ENCODE results near the gene SGSH.
"Not testable (repeated sequence)": the region's sequence is repeated elsewhere in the genome, so short reads cannot be mapped to it uniquely, and the experiment has no call there.

Gene SGSH

DNA sequence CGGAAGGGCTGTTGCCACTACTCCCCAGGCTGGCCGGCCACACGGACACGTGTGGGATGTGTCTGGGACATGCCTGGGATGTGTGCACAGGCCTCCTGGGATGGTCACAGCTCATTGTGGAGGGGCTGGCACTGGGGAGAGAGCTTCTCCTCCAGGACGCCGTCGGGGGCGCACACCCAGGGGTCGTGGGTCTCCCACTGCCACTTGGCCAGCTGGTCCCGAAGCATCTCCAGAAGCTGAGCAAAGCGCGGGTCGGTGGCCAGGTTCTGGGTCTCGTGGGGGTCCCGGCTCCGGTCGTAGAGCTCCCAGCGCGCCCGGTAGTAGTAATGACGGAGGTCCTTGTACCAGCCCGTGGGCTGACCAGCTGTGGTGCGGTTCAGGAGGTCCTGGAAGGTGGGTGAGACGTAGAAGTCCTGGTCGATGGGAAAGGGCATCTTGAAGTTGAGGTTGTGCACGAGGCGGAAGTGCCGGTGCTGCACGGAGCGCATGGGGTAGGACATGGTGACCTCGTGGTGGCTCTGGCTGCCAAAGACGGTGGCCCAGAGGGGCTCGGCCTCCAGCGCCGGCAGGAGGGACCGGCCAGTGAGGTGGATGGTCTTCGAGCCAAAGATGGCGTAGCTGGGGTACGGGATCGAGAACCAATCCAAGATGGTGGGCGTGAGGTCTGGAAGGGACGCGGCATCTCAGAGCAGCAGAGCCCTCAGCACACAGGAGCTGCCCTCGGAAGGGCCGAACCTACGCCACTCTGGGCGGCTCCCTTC lies 9.6 kb downstream of the SGSH start:
- no peak for DNase-seq (ENCODE audit: low spot score)

DNA sequence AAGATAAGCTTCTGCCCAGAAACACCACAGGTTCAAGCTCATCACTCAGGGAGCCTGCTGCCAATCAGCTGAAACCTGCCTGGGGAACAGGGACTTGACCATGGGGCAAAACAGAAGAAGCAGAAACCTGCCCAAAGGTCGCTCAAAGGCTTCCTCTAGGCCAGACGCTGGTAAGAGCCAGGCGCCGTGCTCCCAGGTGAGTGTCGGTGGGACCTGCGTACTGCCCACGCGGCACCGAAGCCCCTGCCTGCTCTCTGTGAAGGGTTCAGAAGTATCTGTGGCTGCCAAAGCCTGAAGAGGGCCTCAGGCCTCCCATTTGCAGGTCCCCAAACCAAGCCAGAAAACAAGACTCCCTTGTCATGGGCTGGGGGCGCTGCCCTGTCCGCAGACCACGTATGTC lies 10.4 kb downstream of the SGSH start:
- DNase-seq (ENCODE audit: low spot score): no peak

DNA sequence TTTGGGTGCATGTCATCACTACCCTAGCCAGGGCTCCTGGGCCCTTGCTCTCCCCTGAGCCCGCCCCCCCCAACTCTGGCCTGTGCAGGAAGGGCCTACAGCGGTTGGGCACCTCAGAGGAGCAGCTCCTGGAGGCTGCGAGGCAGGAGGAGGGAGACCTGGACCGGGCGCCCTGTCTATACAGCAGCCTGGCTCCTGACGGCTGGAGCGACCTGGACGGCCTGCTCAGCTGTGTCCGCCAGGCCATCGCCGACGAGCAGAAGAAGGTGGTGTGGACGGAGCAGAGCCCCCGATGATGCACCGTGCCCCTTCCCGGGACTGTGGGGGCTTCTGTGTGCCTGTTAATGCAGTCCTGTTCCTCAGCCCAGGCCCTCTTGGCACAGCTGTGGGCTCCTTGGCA lies 12.1 kb downstream of the SGSH start:
- no peak for DNase-seq (ENCODE audit: low spot score)

DNA sequence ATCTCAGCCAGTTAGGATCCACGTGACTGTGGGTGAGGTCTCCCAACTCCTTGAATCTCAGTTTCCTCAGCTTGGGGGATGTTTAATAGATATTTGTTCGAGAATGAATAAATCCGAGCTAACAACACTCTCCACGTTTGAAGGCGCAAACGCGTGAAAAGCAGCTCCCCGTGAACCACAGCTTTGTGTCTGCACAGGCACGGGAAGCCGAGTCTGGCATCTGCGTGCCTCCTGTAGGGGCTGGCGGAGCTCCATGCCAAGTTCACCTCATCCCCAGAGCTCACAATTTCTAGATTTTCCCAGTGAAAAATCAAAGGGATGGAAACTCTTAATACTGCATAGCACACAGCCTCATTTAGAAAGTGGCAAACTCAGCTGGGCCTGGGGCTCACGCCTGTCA lies 14.3 kb downstream of the SGSH start:
- DNase-seq (ENCODE audit: low spot score): no peak

DNA sequence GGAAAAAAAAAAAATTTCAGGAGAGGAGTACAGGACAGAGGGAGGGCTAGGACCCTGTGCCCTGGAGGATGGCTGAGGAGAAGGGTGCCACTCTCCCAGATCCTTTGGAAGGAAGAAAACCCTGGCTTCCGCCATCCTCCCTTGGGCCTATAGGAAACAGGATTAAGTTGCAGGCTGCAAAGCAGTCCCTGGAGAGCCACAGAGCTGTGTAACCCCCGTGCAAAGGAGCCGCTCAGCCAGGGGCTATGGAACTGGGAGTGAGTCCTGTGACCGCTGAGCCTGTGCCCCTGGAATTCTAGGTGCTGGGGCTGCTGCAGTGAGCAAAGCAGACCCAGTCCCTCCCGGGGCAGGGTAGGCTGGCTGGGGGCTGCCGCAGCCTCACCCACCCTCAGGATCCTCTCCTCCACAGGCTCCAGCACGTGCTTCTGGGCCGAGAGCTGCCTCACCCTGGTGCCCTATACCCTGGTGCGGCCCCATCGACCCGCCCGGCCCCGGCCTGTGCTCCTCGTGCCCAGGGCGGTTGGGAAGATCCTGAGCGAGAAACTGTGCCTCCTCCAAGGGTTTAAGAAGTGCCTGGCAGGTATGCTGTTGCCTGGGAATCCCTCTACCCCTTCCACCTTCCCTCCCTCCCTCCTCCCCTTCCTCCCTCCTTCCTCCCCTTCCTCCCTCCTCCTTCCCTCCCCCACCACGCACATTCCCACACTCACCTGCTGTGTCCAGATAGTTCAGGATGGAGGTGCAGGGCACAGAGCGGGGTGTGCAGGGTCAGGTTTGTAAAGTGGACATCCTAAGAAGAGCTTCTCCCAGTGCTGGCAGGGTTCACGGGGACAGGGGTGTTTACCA lies 15.3 kb downstream of the SGSH start:
- no peak for DNase-seq (ENCODE audit: low spot score)

DNA sequence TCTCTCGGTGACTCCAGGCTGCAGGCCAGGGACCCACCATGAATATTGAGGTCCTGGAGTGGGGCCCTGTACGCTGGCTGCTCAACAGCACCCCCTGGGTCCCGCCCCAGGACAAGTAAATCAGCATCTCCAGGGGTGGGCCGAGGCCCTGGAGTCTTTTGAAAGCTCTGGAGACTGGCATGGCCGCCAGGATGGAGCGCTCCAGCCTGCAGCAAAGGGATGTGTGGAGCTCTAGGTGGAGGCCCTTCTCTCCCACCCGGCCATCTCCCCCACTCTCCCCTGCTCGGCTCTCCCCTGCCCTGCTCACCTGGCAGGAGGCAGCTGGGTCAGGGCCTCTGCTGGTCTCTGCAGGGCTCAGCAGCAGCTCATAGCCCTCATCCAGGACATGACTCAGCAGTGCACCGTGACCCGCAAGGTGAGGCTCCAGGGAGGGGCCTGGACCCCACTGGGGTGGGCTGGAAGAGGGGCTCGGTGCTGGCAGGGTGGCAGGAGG lies 16.6 kb downstream of the SGSH start:
- no peak for DNase-seq (ENCODE audit: low spot score)

DNA sequence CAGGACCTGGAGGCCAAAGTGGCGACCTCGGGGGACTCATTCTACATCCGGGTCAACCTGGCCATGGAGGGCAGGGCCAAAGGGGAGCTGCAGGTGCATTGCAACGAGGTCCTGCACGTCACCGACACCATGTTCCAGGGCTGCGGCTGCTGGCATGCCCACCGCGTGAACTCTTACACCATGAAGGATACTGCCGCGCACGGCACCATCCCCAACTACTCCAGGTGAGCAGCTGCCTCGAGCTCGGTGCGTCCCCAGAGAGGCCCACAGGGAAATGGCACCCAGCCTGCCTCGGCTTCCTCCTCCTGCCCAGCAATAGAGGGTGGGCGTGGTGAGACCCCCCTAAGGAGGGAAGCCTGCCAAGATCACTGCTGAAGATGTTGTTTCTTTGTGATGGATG lies 17.9 kb downstream of the SGSH start:
- DNase-seq (ENCODE audit: low spot score): no peak

DNA sequence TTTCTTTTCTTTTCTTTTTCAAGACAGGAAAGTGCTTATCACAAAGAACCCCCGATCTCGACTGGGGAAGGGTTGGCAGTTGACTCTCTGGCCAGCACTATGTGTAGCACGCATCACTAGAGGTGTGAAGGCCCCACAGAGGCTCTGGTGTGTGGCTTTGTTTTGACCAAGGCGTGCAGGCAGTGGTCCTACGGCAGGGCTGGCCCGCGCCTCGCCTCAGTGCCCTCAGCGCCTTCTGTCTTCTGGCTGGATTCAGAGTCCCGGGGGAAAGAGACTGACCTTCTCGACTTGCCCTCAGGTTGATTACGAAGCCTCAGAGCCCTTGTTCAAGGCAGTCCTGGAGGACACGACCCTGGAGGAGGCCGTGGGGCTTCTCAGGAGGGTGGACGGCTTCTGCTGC lies 18.7 kb downstream of the SGSH start:
- DNase-seq (ENCODE audit: low spot score): no peak

DNA sequence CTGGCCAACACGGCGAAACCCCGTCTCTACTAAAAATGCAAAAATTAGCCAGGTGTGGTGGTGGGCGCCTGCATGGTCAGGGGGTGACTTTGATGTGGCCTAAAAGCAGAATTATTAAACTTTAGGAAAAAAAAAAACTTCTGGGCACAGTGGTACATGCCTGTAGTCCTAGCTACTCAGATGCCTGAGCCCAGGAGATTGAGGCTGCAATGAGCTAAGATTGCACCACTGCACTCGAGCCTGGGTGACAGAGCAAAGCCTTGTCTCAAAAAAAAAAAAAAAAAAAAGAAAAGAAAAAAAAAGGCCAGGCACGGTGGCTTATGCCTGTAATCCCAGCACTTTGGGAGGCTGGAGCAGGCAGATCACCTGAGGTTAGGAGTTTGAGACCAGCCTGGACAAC lies 20.8 kb downstream of the SGSH start:
- DNase-seq (ENCODE audit: low spot score): not testable (repeated sequence)

DNA sequence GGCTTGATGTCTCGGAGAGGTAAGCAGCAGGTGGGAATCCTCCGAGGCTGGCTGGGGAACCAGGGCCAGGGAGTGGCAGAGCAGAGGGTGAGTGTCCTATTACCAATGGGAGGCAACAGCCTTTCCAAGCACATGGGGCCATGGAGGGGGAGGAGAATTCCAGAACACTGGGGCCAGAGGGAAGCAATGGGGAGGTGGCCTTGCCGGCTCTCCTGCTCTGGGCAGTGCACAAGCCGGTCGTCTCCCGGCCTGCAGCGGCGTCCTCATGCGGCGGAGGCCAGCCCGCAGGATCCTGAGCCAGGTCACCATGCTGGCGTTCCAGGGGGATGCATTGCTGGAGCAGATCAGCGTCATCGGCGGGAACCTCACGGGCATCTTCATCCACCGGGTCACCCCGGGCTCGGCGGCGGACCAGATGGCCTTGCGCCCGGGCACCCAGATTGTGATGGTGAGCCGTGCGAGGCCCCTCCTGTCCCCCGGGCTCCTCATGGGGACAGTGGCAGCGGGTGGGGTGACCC lies 21.9 kb downstream of the SGSH start:
- DNase-seq (ENCODE audit: low spot score): no peak

DNA sequence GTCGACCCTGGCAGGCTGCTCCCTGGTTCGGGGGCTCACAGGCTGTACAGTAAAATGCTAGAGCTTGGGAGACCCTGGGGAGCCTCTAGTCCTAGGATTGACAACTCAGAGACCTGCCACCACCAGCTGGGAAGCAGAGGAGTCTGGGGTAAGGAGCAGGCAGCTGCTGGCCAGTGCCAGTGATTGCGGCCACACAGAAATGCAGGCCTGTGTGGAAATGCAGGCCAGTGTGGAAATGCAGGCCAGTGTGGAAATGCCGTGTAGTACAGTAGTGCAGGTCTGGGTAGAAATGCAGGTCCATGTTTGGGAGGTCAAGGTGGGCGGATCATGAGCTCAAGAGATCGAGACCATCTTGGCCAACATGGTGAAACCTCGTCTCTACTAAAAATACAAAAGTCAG lies 23.5 kb downstream of the SGSH start:
- no peak for DNase-seq (ENCODE audit: low spot score)

DNA sequence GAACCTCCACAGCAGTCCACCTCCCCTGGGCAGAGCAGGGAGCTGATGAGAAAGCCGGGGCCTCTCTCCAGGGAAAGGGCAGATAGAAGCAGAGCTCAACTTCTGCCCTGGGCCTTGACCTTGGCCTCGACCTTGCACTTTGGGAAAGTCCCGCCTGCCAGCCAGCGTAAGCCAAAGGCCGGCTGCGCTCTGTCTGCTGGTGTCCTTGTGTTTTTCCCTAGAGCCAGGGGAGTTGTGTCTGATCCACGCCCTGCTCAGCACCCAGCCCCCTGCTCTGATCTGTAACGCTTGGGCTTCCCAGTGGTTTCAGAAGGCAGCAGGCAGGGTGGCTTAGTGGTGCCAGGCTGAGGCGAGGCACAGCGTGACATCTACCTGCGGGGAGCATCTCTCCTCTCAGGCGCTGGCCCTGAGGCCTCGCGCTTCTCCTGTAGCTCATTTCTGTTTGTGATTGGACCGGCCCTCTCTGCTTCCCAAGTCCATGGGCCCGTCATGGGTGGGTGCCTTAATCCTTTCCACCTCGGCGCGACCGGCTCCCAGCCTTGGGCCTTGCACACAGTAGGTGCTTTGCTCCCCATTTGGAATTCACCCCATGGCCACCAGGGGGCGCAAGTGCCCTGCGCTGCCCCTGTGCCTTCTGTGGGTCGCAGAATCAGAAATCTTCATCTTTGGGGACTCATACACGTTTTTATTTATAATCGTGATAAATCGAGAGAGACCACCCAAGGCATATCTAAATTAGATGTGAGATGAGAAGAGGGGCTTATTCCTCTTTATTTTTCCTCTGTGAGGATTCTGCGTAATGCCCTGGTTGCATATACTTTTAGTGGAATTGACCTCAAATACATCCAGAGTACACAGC lies 24.2 kb downstream of the SGSH start:
- DNase-seq (ENCODE audit: low spot score): peak; percentile 67

DNA sequence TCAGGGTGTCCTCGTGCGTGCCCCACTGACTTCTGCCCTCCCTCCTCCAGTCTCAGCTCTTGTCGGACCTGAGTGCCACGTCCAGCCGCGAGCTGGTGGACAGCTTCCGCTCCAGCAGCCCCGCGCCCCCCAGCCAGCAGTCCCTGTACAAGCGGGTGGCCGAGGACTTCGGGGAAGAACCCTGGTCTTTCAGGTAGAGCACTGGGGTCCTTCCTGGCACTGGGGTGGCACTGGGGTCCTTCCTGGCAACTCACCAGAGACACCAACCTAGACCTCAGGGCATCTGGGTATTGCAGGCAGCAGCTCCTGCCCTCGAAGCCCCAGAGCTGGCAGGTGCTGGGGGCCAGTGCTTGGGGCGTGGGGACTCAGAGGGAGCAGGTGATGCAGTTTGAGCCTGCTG lies 25.0 kb downstream of the SGSH start:
- no peak for DNase-seq (ENCODE audit: low spot score)

DNA sequence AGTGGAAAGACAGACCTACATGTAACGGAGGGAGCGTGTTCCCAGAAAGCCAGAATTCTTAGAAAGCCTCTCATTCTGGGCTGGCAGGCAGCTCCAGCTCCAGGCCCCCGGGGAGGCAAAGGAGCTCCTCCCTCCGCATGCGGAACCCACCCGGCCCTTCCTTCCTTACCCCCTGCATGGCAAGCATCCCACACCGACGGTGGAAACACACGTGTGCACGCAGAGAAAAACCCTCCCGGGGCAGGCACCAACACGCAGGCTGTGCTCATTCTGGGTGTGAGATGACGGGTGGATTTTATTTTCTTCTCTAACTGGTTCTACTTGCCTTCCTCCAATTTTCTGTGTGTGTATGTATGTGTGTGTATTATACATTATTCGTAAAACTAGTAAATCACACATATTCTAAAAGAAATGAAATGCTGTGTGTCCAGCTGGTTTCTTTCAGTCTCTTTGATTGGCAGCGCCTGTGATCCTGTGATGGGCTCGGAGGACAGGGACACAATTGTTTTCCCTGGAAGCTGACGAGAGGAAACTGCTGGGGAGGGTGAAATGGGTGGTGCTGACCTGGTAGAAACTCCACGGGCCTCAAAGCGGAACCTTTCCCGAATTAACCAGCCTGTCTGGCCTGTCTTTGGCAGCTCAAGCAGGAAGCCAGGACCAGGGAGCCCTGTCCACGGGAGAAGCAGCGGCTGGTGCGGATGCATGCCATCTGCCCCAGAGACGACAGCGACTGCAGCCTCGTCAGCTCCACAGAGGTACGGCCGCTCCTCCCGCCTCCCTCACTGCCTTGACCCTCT lies 28.1 kb downstream of the SGSH start:
- DNase-seq (ENCODE audit: low spot score): peak; percentile 45

DNA sequence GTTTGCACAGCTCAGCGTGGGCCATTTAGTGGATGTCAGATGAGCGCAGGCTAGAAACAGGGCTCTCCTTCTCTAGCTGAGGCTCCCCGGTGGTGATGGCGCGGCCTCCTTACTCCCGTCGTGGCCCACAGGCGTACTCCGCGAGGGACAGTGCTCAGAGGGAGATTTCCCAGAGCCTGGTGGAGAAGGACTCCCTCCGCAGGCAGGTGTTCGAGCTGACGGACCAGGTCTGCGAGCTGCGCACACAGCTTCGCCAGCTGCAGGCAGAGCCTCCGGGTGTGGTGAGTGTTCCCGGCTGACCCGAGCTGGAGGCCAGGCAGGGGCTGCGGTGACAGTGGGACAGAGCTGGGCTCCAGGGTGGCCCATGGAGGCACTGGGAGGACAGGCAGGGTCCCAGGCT lies 28.9 kb downstream of the SGSH start:
- DNase-seq (ENCODE audit: low spot score): no peak

DNA sequence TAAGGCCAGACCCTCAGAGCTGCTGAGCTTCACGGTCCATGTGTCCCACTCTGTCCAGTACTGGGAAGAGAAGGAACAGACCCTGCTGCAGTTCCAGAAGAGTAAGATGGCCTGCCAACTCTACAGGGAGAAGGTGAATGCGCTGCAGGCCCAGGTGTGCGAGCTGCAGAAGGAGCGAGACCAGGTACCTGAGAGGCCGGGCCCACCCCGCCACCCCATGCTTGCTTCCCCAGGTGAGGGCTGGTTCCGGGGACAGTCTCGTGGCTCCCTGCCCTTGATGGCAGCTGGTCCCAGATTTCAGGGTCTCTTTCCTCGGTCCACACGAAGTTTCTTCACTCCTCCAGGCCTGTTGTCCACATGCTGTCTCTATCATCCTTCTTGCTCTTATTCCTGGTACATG lies 29.4 kb downstream of the SGSH start:
- DNase-seq (ENCODE audit: low spot score): no peak

DNA sequence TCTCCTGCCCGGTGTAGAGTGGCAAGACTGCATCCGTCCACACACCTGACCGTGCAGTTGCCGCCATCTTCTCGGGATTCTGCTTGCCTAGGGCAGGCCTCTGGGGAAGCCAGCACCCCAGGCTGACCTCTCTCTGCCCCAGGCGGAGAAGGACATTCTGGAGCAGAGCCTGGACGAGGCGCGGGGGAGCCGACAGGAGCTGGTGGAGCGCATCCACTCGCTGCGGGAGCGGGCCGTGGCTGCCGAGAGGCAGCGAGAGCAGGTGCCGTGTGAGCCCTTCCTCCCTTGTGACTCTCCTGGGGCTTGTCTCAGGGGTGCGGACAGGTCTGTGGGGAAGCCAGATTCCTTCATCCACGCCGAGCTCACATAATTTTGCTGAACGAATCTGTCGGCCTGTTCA lies 30.5 kb downstream of the SGSH start:
- DNase-seq (ENCODE audit: low spot score): no peak

DNA sequence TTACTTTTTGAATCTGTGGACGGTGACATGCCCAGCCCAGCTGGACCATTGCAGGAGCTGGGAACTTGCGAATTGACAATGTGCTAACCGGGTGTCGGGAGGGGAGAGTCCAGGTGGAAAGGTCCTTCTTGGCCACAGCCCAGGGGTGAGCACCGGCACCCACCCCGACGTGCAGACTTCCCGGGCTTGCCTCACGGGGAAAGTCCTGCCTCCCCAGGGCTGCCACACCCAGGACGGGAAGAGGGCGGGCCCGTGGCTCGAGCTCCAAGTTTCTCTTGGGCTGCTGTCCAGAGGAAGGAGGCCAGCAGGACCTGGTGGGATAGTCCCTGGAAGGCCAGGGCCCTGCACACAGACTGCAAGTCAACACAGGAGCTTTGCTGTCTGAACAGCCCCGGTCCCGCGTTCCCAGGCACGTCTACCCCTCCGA lies 32.6 kb downstream of the SGSH start:
- peak; percentile 80 for DNase-seq (ENCODE audit: low spot score)

DNA sequence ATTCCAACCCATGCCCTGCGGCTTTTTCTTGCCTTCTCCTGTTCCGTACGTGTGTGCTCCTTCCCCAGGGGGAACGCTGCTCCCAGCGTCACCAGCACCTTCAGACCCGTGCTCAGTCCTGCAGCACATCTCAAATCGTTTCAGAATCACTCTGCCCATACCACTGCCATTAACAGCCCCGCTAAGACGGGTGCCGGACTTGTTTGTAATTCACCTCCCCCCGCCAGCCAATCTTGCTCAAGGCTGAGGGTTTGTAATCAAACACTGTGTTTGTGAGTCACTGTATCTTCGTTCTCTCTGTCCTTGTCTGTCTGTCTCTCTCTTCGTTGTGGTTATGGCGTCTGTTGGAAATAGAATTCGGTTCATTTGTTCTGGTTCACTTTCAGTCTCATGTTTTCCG lies 33.0 kb downstream of the SGSH start:
- DNase-seq (ENCODE audit: low spot score): no peak

DNA sequence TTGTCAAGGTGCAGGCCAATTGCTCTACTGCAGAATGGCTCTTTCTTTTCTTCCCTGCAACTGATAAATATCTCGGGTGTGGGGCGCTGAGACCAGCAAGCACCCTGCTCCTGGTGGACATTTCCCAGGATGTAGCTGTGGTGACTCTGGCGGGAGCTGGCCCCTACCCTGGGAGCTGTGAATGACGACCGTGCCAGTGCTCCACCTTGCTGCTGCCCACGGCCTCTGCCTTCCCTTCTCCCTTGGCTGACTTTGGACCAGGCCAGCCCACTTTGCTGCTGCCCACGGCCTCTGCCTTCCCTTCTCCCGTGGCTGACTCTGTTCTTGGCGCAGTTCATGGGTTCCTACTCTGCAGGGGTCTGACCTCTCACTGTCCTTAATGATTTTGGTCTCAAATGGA lies 34.2 kb downstream of the SGSH start:
- no peak for DNase-seq (ENCODE audit: low spot score)

DNA sequence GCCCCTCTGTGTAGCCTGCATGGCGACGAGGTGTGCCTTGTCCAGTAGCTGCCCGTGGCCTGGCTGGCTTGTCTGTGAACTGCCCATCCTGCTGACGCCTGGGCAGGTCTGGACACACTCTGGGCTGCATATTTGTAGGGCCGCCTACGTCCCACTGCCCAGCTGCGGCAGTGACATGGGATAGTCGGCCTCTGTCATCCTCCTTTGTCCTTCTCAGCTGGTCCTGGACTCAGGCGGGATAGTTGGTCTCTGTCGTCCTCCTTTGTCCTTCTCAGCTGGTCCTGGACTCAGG lies 35.8 kb downstream of the SGSH start:
- DNase-seq (ENCODE audit: low spot score): no peak
